GM12873 (cell line): ENCODE results near the gene LPIN3.

Source experiments
- CTCF ChIP-seq: IDR thresholded peaks from 2 replicates; pipeline ENCODE4 v1.5.1; 2012; ENCODE audit warnings: low read depth, mild to moderate bottlenecking, moderate library complexity, low read length, control low read depth; ENCODE audit not compliant: insufficient read depth; ENCODE audit errors: missing control alignments

LPIN3 gene

GRCh38 chr20:41316602-41317545 lies 23.7 kb upstream of the LPIN3 start:
- TF ChIP-seq CTCF, result no peak

GRCh38 chr20:41317546-41318270 lies 22.9 kb upstream of the LPIN3 start, which contains the start of gene ZHX3:
ZHX3 (minus strand) TSS chr20:41317731; CDS start chr20:41204916, 112,815 bp downstream.
- no peak for TF ChIP-seq CTCF

GRCh38 chr20:41318271-41318649 lies 22.4 kb upstream of the LPIN3 start:
- TF ChIP-seq CTCF, result no peak

- TF ChIP-seq CTCF, result no peak
These were observed 20.2 kb upstream of the LPIN3 start for GRCh38 chr20:41320441-41320840.

GRCh38 chr20:41320976-41321375 lies 19.6 kb upstream of the LPIN3 start:
- TF ChIP-seq CTCF, result no peak

GRCh38 chr20:41327178-41327577 lies 13.4 kb upstream of the LPIN3 start:
- no peak for TF ChIP-seq CTCF
